PC-3 (cell line): ENCODE measurements around the gene NFKB1. TPM values are rescaled to one million over a fixed set of nuclear protein-coding genes. Genes with fewer than 3 reads are reported as not detected.

ENCODE experiments used
- ATAC-seq: fragments of 200-7000 bp; cut with Tn5 transposase; 2 replicates; pipeline ENCODE4 v1.9.1; 2020; ENCODE audit warnings: mild to moderate bottlenecking, moderate library complexity
- BruUV-seq: library from RNA; stranded (reverse); fragments of 400-500 nt; replicated peaks from 2 replicates; lab custom pipeline; 2021; lab: Mats Ljungman, UMichigan
- CTCF ChIA-PET: fragments of 300-600 bp; sonication (Branson Sonifier 250); formaldehyde crosslinking; loops from one replicate; lab custom pipeline; 2022; ENCODE audit warnings: antibody characterized with exemption; lab: Charles Lee
- POLR2A ChIA-PET: fragments of 300-600 bp; sonication (Branson Sonifier 250); formaldehyde crosslinking; loops from one replicate; lab custom pipeline; 2022; ENCODE audit warnings: antibody characterized with exemption; ENCODE audit not compliant: unreplicated experiment; lab: Charles Lee
- DNase-seq: peaks from one replicate; pipeline ENCODE4 v3.0.0-alpha.2; 2015
- H2AFZ ChIP-seq: fragments of 300-600 bp; sonication (generic); 2 replicates; pipeline ENCODE4 v1.6.0; 2016; ENCODE audit warnings: antibody characterized with exemption, low read length
- H3F3A ChIP-seq: fragments of 300-600 bp; sonication (generic); one replicate; pipeline ENCODE4 v1.6.0; 2017; ENCODE audit warnings: antibody characterized with exemption, low read length, control low read depth, mild to moderate bottlenecking; ENCODE audit not compliant: unreplicated experiment
- H3K27ac ChIP-seq: fragments of 300-600 bp; sonication (generic); 2 replicates; pipeline ENCODE4 v1.5.1; 2016; ENCODE audit warnings: mild to moderate bottlenecking, low read length
- H3K27me3 ChIP-seq: fragments of 300-600 bp; sonication (generic); 2 replicates; pipeline ENCODE4 v1.6.1; 2016; ENCODE audit warnings: low read length, mixed read lengths
- H3K36me3 ChIP-seq: fragments of 300-600 bp; sonication (generic); 2 replicates; pipeline ENCODE4 v1.6.1; 2016; ENCODE audit warnings: low read depth, mixed run types, low read length, mixed read lengths
- H3K4me1 ChIP-seq: fragments of 300-600 bp; sonication (generic); 2 replicates; pipeline ENCODE4 v1.5.1; 2016; ENCODE audit warnings: low read length; ENCODE audit not compliant: insufficient read depth
- H3K4me2 ChIP-seq: fragments of 300-600 bp; sonication (generic); 2 replicates; pipeline ENCODE4 v1.6.0; 2016; ENCODE audit warnings: low read length
- H3K4me3 ChIP-seq: fragments of 300-600 bp; sonication (generic); 2 replicates; pipeline ENCODE4 v1.5.1; 2016; ENCODE audit warnings: mild to moderate bottlenecking, low read length, mixed read lengths
- H3K79me2 ChIP-seq: fragments of 300-600 bp; sonication (generic); 2 replicates; pipeline ENCODE4 v1.6.1; 2017; ENCODE audit warnings: low read length, mixed read lengths
- H3K9ac ChIP-seq: fragments of 300-600 bp; sonication (generic); 2 replicates; pipeline ENCODE4 v1.6.0; 2016; ENCODE audit warnings: mild to moderate bottlenecking, low read length
- H3K9me2 ChIP-seq: fragments of 300-600 bp; sonication (generic); replicated peaks from 2 replicates; pipeline ENCODE4 v1.6.1; 2016; ENCODE audit warnings: mixed run types, low read length, mixed read lengths
- H3K9me3 ChIP-seq: fragments of 300-600 bp; sonication (generic); 2 replicates; pipeline ENCODE4 v1.6.1; 2016; ENCODE audit warnings: low read length, mixed read lengths
- H4K20me1 ChIP-seq: fragments of 300-600 bp; sonication (generic); 2 replicates; pipeline ENCODE4 v1.6.1; 2016; ENCODE audit warnings: low read length, mixed read lengths
- EZH2 ChIP-seq: fragments of 300-600 bp; sonication (generic); IDR thresholded peaks from one replicate; pipeline ENCODE4 v1.6.1; 2017; ENCODE audit warnings: antibody characterized with exemption, mild to moderate bottlenecking, low read length; ENCODE audit not compliant: unreplicated experiment
- EZH2phosphoT487 ChIP-seq: fragments of 300-600 bp; sonication (generic); IDR thresholded peaks from 2 replicates; pipeline ENCODE4 v1.6.1; 2018; ENCODE audit warnings: mild to moderate bottlenecking, antibody characterized with exemption, low read length, borderline replicate concordance
- intact Hi-C: fragments of 100-400 bp; cut with micrococcal nuclease; formaldehyde crosslinking; loops from 2 replicates; pipeline ENCODE4 v1.9.0; 2023
- total RNA-seq: library from RNA; depleted of rRNA; stranded (reverse); fragments of >200 nt; gene quantifications from 2 replicates; pipeline ENCODE4 v1.2.3, GENCODE V29; 2014
- TF ChIP-seq, protein P1 (sequence below): fragments of 300-600 bp; sonication (generic); conservative IDR thresholded peaks from 2 replicates; pipeline ENCODE4 v1.5.1; 2017; ENCODE audit warnings: antibody characterized with exemption, low read depth, mild to moderate bottlenecking, low read length

Gene NFKB1
- total RNA-seq, 1 experiment from 2014 or later, result 22.2 TPM

DNA sequence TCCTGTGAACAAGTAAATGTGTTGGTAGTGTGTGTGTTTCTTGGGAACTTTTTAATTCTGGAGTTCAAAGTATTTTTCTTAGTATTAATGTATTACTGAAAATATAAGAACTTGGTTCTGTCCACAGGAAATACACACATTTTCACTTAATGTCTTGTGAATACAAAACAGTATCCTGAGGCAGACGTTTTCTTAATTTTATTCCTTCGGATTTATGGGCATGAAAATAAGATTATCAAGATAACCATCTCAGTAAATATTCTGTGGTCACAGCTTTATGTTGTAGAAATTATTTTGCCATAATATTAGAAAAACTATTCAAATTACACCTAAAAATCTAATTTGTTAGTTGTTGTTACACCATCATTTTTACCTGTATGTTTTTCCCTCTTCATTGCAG lies 29.8 kb downstream of the NFKB1 start:
- intact Hi-C loops, result no loop called here

DNA sequence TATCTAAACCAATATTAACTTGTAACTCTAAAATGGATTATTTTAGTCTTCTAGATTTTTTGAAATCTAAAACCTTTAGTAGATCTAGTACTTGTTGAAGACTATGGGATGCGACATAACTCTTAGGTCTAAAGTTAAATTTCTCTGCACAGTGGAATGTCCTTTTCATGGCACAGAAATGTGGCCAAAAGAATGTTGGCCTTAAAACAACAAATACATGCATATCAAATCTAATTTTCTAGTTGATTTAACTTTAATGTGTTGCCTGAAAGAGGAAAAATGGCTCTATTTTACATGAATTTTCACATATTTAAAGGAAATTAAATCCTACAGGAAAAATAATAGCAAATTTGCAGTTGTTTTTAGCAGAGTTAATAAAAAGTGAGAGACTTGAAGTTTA lies 30.3 kb downstream of the NFKB1 start:
- no peak for ATAC-seq

More for the DNA sequence above, 29.8 kb downstream of the NFKB1 start:
- no peak overlapping the region for H3K4me2 ChIP-seq
- H3K4me3 ChIP-seq, result no peak overlapping the region
- CTCF ChIA-PET, result no interaction called here
- H3K9me2 ChIP-seq, result no peaks in the 10 kb centered on the region
- no peak for TF ChIP-seq EZH2phosphoT487
- TF ChIP-seq, protein P1, sequence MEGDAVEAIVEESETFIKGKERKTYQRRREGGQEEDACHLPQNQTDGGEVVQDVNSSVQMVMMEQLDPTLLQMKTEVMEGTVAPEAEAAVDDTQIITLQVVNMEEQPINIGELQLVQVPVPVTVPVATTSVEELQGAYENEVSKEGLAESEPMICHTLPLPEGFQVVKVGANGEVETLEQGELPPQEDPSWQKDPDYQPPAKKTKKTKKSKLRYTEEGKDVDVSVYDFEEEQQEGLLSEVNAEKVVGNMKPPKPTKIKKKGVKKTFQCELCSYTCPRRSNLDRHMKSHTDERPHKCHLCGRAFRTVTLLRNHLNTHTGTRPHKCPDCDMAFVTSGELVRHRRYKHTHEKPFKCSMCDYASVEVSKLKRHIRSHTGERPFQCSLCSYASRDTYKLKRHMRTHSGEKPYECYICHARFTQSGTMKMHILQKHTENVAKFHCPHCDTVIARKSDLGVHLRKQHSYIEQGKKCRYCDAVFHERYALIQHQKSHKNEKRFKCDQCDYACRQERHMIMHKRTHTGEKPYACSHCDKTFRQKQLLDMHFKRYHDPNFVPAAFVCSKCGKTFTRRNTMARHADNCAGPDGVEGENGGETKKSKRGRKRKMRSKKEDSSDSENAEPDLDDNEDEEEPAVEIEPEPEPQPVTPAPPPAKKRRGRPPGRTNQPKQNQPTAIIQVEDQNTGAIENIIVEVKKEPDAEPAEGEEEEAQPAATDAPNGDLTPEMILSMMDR, result no peak
- no peak for TF ChIP-seq EZH2
- no TSS peak for BruUV-seq
- no peak for DNase-seq
- no peak for ATAC-seq
- no peak overlapping the region for H3K9ac ChIP-seq
- POLR2A ChIA-PET, result no interaction called here
- H3K36me3 ChIP-seq, result peaks cover 4% of the 10 kb centered on the region; the same call in 1 of the 2 replicates
- H3K4me1 ChIP-seq, result peaks cover 25% of the 10 kb centered on the region
- no peaks in the 10 kb centered on the region for H3F3A ChIP-seq
- H3K27ac ChIP-seq, result no peak overlapping the region
- H3K9me3 ChIP-seq, result no peaks in the 10 kb centered on the region
- H4K20me1 ChIP-seq, result no peaks in the 10 kb centered on the region
- H2AFZ ChIP-seq, result no peak overlapping the region
- peaks cover 5% of the 10 kb centered on the region; the same call in 1 of the 2 replicates for H3K79me2 ChIP-seq
- H3K27me3 ChIP-seq, result no peaks in the 10 kb centered on the region

DNA sequence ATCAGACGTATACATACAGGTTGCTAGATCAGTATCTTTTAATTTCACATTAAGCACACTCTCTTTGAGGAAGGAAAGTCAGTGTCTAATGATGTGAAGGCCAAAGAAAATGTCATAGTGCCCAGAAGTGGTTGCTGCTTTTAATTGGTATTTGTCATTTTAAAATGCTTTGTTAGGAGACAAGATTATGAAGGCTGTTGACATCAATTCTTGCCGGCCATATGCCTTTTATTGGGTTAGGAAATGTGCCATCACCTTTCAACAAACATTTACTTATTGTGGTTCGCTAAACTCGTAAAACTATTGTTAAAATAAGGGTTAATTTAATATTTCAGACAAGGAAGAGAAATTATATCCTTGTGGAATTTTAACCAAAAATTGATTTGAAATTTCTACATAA lies 32.2 kb downstream of the NFKB1 start:
- no peaks in the 10 kb centered on the region for H3F3A ChIP-seq
- H3K4me2 ChIP-seq, result peak overlapping the region; percentile 23; the same call in 1 of the 2 replicates
- DNase-seq (no peak), ATAC-seq (peak; percentile 38)
- POLR2A ChIA-PET, result no interaction called here
- H3K36me3 ChIP-seq, result 0 out of 2 replicates have a peak, but pooled peaks cover 4% of the 10 kb centered on the region
- no peaks in the 10 kb centered on the region for H3K9me2 ChIP-seq
- H3K79me2 ChIP-seq, result peaks cover 11% of the 10 kb centered on the region
- no peaks in the 10 kb centered on the region for H3K27me3 ChIP-seq
- H3K4me1 ChIP-seq, result peaks cover 25% of the 10 kb centered on the region
- H3K9ac ChIP-seq, result no peak overlapping the region
- H3K27ac ChIP-seq, result no peak overlapping the region
- no peak overlapping the region for H3K4me3 ChIP-seq
- no peak overlapping the region for H2AFZ ChIP-seq
- no TSS peak for BruUV-seq
- H3K9me3 ChIP-seq, result no peaks in the 10 kb centered on the region
- intact Hi-C loops, result no loop called here
- H4K20me1 ChIP-seq, result no peaks in the 10 kb centered on the region
- CTCF ChIA-PET, result no interaction called here
- TF ChIP-seq EZH2, result no peak
- TF ChIP-seq, protein P1, result no peak
- TF ChIP-seq EZH2phosphoT487, result no peak

More for the DNA sequence above, 30.3 kb downstream of the NFKB1 start:
- BruUV-seq, result no TSS peak
- no peaks in the 10 kb centered on the region for H3K9me3 ChIP-seq
- TF ChIP-seq, protein P1, result no peak
- no peak for TF ChIP-seq EZH2
- TF ChIP-seq EZH2phosphoT487, result no peak
- DNase-seq, result no peak
- peaks cover 4% of the 10 kb centered on the region; the same call in 1 of the 2 replicates for H3K36me3 ChIP-seq
- no peak overlapping the region for H2AFZ ChIP-seq
- H3K4me1 ChIP-seq, result peaks cover 25% of the 10 kb centered on the region
- intact Hi-C loops, result no loop called here
- CTCF ChIA-PET, result no interaction called here
- peaks cover 7% of the 10 kb centered on the region for H3K79me2 ChIP-seq
- no peaks in the 10 kb centered on the region for H3K27me3 ChIP-seq
- no peak overlapping the region for H3K4me2 ChIP-seq
- H4K20me1 ChIP-seq, result no peaks in the 10 kb centered on the region
- POLR2A ChIA-PET, result no interaction called here
- H3F3A ChIP-seq, result no peaks in the 10 kb centered on the region
- H3K4me3 ChIP-seq, result no peak overlapping the region
- H3K27ac ChIP-seq, result no peak overlapping the region
- no peaks in the 10 kb centered on the region for H3K9me2 ChIP-seq
- H3K9ac ChIP-seq, result no peak overlapping the region
